Esophagus muscularis mucosa (tissue), 3 donors: Measurements from ENCODE around the gene IDH2.

ENCODE experiments used
- POLR2A ChIP-seq: fragments of 450-650 bp; IDR thresholded peaks from one replicate; pipeline ENCODE4 v1.6.1; 2017; ENCODE audit warnings: antibody characterized with exemption, moderate library complexity, mild to moderate bottlenecking, low read depth
- POLR2AphosphoS5 ChIP-seq, 2 donors: sonication (generic); formaldehyde crosslinking; IDR thresholded peaks; one replicate each; pipeline ENCODE4 v1.6.1; 2017; ENCODE audit warnings: antibody characterized with exemption in 2 of 2
- TF ChIP-seq, protein P1 (sequence below), 3 experiments: fragments of 200-600 bp in 2 of 3; fragments of 450-650 bp in 1 of 3; sonication (generic) in 2 of 3; IDR thresholded peaks; one replicate each; pipeline ENCODE4 v1.5.1; 2017 to 2019; ENCODE audit warnings: antibody characterized with exemption in 3 of 3, mild to moderate bottlenecking in 2 of 3, moderate library complexity in 1 of 3

DNA sequence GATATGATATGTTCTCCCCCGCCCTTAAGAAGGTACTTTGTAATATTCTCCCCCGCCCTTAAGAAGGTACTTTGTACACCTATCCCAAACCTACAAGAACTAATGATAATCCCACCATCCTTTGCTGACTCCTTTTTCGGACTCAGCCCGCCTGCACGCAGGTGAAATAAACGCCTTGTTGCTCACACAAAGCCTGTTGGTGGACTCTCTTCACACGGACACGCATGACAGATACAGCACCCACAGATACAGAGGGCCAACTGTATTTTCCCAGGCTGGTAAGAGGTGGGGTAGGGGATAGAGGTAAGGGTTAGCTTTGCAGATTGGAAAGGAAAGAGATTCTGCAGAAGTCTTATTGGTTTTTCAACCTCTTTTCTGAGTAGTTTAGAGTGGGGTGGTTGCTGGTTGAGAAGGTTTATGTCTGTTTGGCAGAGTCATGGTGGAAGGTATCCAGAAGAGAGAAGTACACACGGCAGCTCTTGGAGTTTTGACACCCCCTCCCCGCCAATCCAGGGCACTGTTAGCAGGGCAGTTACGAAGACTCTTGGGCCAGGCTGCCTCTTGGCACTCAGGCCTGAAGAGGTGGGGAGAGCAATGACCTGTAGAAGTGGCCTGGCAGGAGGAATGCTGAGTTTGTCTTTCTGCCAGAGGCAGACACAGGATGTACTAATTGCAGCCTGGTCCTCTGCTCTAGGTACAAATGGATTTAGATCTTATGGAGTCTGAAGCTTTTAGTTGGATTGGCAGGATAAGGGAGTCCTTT, 36.0 kb upstream of the IDH2 start:
- TF ChIP-seq POLR2A (no peak), POLR2AphosphoS5 (IDR thresholded peaks at IDR 0.05) (no peak)
- TF ChIP-seq, protein P1, sequence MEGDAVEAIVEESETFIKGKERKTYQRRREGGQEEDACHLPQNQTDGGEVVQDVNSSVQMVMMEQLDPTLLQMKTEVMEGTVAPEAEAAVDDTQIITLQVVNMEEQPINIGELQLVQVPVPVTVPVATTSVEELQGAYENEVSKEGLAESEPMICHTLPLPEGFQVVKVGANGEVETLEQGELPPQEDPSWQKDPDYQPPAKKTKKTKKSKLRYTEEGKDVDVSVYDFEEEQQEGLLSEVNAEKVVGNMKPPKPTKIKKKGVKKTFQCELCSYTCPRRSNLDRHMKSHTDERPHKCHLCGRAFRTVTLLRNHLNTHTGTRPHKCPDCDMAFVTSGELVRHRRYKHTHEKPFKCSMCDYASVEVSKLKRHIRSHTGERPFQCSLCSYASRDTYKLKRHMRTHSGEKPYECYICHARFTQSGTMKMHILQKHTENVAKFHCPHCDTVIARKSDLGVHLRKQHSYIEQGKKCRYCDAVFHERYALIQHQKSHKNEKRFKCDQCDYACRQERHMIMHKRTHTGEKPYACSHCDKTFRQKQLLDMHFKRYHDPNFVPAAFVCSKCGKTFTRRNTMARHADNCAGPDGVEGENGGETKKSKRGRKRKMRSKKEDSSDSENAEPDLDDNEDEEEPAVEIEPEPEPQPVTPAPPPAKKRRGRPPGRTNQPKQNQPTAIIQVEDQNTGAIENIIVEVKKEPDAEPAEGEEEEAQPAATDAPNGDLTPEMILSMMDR (IDR thresholded peaks at IDR 0.05): no peak
